ENCODE measurements around the gene AATF.

Gene AATF

GRCh38 chr17:37050920-37051319 is 102.2 kb downstream of the AATF start:
- no peak overlapping the region for H3K27ac ChIP-seq
- no peak for TF ChIP-seq ZFX (IDR thresholded peaks at IDR 0.05)
- TF ChIP-seq, protein P1, sequence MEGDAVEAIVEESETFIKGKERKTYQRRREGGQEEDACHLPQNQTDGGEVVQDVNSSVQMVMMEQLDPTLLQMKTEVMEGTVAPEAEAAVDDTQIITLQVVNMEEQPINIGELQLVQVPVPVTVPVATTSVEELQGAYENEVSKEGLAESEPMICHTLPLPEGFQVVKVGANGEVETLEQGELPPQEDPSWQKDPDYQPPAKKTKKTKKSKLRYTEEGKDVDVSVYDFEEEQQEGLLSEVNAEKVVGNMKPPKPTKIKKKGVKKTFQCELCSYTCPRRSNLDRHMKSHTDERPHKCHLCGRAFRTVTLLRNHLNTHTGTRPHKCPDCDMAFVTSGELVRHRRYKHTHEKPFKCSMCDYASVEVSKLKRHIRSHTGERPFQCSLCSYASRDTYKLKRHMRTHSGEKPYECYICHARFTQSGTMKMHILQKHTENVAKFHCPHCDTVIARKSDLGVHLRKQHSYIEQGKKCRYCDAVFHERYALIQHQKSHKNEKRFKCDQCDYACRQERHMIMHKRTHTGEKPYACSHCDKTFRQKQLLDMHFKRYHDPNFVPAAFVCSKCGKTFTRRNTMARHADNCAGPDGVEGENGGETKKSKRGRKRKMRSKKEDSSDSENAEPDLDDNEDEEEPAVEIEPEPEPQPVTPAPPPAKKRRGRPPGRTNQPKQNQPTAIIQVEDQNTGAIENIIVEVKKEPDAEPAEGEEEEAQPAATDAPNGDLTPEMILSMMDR (conservative IDR thresholded peaks at IDR 0.05): no peak

GRCh38 chr17:37051381-37051780 is 102.6 kb downstream of the AATF start:
- no peak overlapping the region for H3K27ac ChIP-seq
- no peak for TF ChIP-seq ZFX (IDR thresholded peaks at IDR 0.05)
- TF ChIP-seq, protein P1 (conservative IDR thresholded peaks at IDR 0.05): no peak

- H3K27ac ChIP-seq: no peak overlapping the region
- TF ChIP-seq, protein P1 (conservative IDR thresholded peaks at IDR 0.05): no peak
- TF ChIP-seq ZFX (IDR thresholded peaks at IDR 0.05): no peak
Measured at GRCh38 chr17:37051833-37052232, 103.1 kb downstream of the AATF start.

DNA sequence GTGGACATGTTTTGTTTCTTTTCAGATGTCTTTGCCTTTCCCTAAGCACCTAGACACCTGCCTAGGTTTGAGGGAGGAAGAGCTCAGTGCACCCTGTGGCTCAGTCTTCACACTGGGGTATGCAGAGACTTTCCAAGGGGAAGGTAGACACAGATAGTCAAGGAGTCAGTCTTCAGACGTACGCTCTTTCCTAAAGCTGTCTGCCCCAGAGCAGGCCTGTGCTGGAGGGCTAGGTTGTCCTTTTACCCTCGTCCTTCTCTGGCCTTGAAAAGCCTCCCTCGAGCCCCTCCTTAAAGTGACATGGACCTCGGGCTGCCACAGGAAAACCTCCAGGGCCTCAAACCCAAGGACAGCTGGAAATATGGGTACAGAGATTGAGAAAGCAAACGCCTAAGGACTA is 103.7 kb downstream of the AATF start:
- no peak overlapping the region for H3K27ac ChIP-seq
- TF ChIP-seq ZFX (IDR thresholded peaks at IDR 0.05): no peak
- TF ChIP-seq, protein P1 (conservative IDR thresholded peaks at IDR 0.05): no peak

- H3K27ac ChIP-seq: no peak overlapping the region
- TF ChIP-seq ZFX (IDR thresholded peaks at IDR 0.05): no peak
- TF ChIP-seq, protein P1 (conservative IDR thresholded peaks at IDR 0.05): no peak
Measured at GRCh38 chr17:37054894-37055293, 106.1 kb downstream of the AATF start.

- TF ChIP-seq, protein P1 (conservative IDR thresholded peaks at IDR 0.05): no peak
- TF ChIP-seq ZFX (IDR thresholded peaks at IDR 0.05): no peak
- no peak overlapping the region for H3K27ac ChIP-seq
Measured at GRCh38 chr17:37056622-37057021, 107.9 kb downstream of the AATF start.

DNA sequence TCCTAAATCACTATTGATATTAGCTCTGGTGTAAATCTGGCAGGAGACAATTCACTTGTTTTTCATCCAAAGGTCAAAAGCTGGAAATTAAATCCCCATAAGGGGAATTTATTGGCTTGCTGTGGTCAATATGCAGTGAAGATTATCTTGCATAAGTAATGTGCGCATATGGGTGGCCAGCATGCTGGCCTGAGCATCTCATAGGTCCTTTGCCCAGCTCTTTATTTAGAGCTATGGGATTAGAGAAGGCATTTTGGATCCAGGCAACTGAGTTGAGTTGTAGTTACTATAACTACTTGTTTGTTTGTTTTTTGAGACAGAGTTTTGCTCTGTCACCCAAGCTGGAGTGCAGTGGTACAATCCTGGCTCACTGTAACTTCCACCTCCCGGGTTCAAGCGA is 110.7 kb downstream of the AATF start:
- no peak overlapping the region for H3K27ac ChIP-seq
- TF ChIP-seq ZFX (IDR thresholded peaks at IDR 0.05): no peak
- TF ChIP-seq, protein P1 (conservative IDR thresholded peaks at IDR 0.05): no peak

Measured in C4-2B (cell line).